SJSA1 (cell line): ENCODE data around the gene KLHDC10. TPM values are rescaled to one million over a fixed set of nuclear protein-coding genes. Genes with fewer than 3 reads are reported as not detected.
"Not testable (repeated sequence)": the region's sequence is repeated elsewhere in the genome, so short reads cannot be mapped to it uniquely, and the experiment has no call there.

Experiments used
- DNase-seq, 2 experiments: peaks; one replicate each; pipeline ENCODE4 v3.0.0-alpha.2; 2015 to 2020; ENCODE audit warnings: low spot score in 2 of 2, low read depth in 1 of 2
- H3K27ac ChIP-seq: fragments of 250-450 bp; sonication (Bioruptor Pico); 2 replicates; pipeline ENCODE4 v1.5.1; 2020; ENCODE audit warnings: mild to moderate bottlenecking, moderate library complexity
- H3K27me3 ChIP-seq: fragments of 250-450 bp; sonication (Bioruptor Pico); replicated peaks from 2 replicates; pipeline ENCODE4 v1.5.1; 2020; ENCODE audit warnings: mild to moderate bottlenecking, moderate library complexity
- H3K36me3 ChIP-seq: fragments of 250-450 bp; sonication (Bioruptor Pico); 2 replicates; pipeline ENCODE4 v1.5.1; 2020; ENCODE audit warnings: mild to moderate bottlenecking
- H3K4me1 ChIP-seq: fragments of 250-450 bp; sonication (Bioruptor Pico); replicated peaks from 2 replicates; pipeline ENCODE4 v1.6.1; 2021; ENCODE audit warnings: mild to moderate bottlenecking
- H3K4me3 ChIP-seq: fragments of 250-450 bp; sonication (Bioruptor Pico); 2 replicates; pipeline ENCODE4 v1.5.1; 2020; ENCODE audit warnings: mild to moderate bottlenecking
- H3K9me3 ChIP-seq: fragments of 250-450 bp; sonication (Bioruptor Pico); replicated peaks from 2 replicates; pipeline ENCODE4 v1.5.1; 2020; ENCODE audit warnings: mild to moderate bottlenecking
- total RNA-seq: library from RNA; depleted of rRNA; stranded (reverse); fragments of >200 nt; shearing (Covaris generic); gene quantifications from 2 replicates; pipeline ENCODE4 v1.2.3, GENCODE V29; 2014

KLHDC10 gene
- total RNA-seq, 1 experiment from 2014 or later: 23.0 TPM

DNA sequence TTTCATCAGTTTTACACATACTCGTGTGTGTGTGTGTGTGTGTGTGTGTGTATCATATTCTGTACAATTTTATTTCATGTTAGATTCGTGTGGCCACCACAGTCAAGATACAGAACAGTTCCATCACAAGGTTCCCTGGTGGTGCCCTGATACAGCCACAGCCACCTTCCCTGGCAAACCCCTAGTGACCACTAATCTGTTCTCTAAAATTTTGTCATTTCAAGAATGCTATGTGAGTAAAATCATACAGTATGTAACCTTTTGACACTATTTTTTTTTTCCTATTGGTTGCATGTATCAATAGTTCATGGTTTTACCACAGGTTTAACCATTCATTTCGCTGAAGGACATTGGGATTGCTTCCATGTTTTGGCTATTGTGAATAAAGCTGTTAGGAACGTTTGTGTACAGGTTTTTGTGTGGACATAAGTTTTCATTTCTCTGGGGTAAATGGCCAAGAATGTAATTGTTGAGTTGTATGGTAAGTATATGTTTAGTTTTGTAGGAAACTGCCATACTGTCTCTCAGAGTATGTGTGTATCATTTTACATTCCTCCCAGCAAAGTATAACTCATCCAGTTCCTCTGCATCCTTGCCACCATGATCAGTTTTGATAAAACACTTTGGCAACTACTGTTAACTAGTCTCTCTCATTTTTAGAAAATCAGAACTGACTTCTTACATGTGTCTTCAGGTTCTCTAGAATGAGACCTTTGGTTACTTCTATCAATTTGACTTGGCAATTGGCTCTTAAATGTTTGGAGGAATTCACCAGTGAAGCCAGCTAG lies 20.6 kb downstream of the KLHDC10 start:
- Histone ChIP-seq H3K27ac (no peak overlapping the region), H3K27me3 (no peaks in the 10 kb centered on the region), H3K36me3 (no peaks in the 10 kb centered on the region), H3K4me1 (peaks cover 8% of the 10 kb centered on the region), H3K9me3 (no peaks in the 10 kb centered on the region), H3K4me3 (no peak overlapping the region)
- no peak for DNase-seq

DNA sequence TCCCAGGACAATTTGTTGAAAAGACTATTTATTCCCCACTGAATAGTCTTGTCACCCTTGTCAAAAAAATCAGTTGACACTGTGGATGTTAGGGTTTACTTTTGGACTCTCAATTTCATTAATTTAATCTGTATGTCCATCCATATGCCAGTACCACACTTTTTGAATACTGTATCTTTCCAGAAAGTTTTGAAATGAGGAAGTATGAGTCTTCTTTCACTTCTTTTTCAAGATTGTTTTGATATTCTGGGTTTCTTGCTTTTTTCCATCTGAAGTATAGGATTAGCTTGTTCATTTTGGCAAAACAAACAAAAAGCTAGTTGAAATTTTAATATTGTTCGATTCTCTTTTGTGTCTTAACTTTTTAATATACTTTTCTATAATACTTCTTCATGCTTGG lies 21.7 kb downstream of the KLHDC10 start:
- no peak overlapping the region for H3K27ac ChIP-seq
- H3K4me1 ChIP-seq: peaks cover 8% of the 10 kb centered on the region
- H3K4me3 ChIP-seq: no peak overlapping the region
- no peaks in the 10 kb centered on the region for H3K9me3 ChIP-seq
- no peak for DNase-seq
- H3K36me3 ChIP-seq: no peaks in the 10 kb centered on the region
- no peaks in the 10 kb centered on the region for H3K27me3 ChIP-seq

DNA sequence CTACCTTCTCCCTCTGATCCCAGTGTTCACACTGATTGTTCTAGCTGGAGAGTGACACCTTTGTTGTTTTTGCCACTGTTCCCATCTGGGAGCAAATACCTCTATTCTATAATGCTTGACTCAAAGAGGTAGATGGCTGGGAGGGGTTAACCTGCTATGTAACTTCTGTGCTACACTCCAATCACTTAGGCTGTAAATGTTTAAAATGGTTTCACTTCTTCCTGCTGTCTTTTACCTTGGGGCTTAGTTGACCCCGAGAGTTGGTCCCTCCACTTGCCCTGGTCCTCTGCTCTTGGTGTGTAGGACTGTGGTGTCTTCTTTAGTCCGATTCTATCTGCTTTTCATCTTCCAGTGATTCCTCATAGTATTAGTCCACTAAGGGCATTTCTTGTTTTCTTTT lies 22.3 kb downstream of the KLHDC10 start:
- H3K36me3 ChIP-seq: no peaks in the 10 kb centered on the region
- DNase-seq: no peak
- no peaks in the 10 kb centered on the region for H3K27me3 ChIP-seq
- no peaks in the 10 kb centered on the region for H3K9me3 ChIP-seq
- H3K27ac ChIP-seq: no peak overlapping the region
- H3K4me3 ChIP-seq: no peak overlapping the region
- H3K4me1 ChIP-seq: peaks cover 8% of the 10 kb centered on the region

DNA sequence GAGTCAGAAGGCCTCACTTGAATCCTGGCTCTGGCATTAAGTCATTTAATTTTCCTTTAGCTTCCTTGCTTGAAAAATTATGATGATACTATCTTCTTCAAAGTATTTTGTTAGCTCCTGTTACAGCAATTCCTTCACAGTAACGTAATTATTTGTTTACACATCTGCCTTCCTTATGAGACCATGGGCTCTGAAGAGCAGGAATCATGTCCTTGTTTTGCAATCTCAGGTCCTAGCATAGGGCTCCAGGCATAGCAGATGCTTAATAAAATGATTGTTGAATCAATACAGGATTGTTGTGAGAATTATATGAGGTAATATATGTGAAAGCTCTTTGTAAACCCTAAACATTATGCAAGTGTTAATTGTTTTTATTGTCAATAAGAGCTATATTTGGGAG lies 25.5 kb downstream of the KLHDC10 start:
- Histone ChIP-seq H3K4me3 (no peak overlapping the region), H3K27me3 (no peaks in the 10 kb centered on the region), H3K27ac (no peak overlapping the region; the same call in 1 of the 2 replicates), H3K9me3 (no peaks in the 10 kb centered on the region), H3K4me1 (peaks cover 8% of the 10 kb centered on the region), H3K36me3 (no peaks in the 10 kb centered on the region)
- DNase-seq: peak in 1 of 2 experiments; percentile 9

DNA sequence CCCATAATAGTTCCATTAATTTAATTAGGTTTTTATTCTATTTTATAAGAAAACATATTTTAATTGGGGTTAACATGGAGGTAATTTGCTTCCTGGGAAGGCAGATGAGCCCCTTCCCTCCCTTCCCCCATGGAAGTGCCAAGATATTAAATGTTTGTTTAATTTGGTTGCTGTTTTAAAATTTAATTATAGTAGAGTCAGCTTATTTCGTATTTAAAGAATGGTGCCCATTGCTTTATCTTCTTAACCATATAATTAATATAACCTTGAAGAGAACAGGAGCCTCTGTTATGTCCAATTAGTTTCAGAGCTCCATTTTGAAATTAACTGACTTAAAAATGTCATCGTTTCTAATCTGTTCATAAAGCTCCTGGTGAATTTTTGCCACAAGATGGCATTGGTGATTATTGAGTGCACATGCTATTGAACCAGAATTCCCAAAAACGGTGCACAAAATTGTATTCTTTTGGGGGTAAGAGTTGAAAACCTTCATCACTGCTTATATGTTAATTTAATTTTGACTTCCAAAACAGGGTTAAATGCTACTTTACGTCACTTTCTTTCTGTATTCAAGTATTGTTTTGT lies 26.0 kb downstream of the KLHDC10 start:
- Histone ChIP-seq H3K27ac (no peak overlapping the region), H3K4me3 (no peak overlapping the region), H3K9me3 (no peaks in the 10 kb centered on the region), H3K4me1 (peaks cover 8% of the 10 kb centered on the region), H3K27me3 (no peaks in the 10 kb centered on the region), H3K36me3 (no peaks in the 10 kb centered on the region)
- DNase-seq: no peak

DNA sequence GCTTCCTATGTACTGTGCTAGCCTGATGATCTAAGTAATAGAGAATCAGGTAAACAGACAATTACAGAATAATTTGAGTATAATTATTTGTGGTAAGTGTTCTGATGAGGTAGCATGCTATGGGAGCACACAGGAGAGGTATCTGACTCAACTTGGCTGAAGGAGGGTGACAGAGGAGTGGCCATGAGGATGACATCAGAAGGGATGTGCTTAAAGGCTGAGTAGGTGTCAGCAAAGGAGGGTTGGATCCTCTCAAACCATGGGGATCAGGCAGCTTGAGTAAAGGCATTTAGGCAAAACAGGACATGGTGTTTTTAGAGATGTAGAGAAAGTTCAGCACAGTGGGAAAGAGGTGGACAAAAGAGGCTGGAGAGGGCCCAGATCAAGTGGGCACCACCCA lies 29.0 kb downstream of the KLHDC10 start:
- Histone ChIP-seq H3K9me3 (no peaks in the 10 kb centered on the region), H3K27me3 (no peaks in the 10 kb centered on the region), H3K27ac (no peak overlapping the region), H3K36me3 (no peaks in the 10 kb centered on the region), H3K4me3 (no peak overlapping the region), H3K4me1 (peaks cover 8% of the 10 kb centered on the region)
- no peak for DNase-seq

DNA sequence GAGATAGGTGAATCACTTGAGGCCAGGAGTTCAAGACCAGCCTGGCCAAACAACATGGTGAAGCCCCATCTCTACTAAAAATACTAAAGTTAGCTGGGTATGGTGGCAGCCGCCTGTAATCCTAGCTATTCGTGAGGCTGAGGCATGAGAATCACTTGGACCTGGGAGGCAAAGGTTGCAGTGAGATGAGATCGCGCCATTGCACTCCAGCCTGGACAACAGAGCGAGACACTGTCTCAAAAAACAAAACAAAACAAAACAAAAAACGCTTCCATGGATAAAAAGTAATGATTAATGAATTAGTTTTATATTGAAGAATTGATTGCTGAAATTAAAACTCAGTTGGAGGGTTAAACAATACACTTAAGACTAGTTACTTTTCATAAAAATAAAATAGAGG lies 32.3 kb downstream of the KLHDC10 start:
- H3K27me3 ChIP-seq: no peaks in the 10 kb centered on the region
- H3K4me1 ChIP-seq: no peaks in the 10 kb centered on the region
- DNase-seq: no peak
- no peak overlapping the region for H3K4me3 ChIP-seq
- no peaks in the 10 kb centered on the region for H3K36me3 ChIP-seq
- H3K27ac ChIP-seq: no peak overlapping the region
- H3K9me3 ChIP-seq: no peaks in the 10 kb centered on the region

DNA sequence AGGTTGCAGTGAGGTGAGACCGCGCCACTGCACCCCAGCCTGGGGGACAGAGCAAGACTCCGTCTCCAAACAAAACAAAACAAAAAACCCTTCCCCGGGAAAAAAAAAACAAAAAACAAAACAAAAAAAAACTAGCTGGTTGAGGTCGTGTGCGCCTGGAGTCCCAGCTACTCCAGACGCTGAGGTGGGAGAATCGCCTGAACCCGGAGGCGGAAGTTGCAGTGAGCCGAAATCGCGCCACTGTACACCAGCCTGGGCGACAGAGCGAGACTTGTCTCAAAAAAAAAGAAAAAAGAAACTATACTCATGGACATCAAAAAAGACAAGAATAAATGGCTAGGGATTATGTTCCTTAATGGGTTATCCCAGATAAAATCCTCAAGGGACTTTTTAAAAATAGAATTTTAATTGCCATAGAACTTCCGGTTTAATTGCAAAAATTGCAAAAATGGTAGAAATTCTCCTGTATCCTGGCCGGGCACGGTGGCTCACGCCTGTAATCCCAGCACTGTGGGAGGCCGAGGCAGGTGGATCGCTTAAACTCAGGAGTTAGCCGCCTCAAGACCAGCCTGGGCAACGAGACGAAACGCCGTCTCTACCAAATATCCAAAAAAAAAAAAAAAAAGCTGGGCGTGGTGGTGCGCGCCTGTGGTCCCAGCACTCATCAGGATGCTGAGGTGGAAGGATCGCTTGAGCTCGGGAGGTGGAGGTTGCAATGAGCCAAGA lies 37.8 kb downstream of the KLHDC10 start:
- Histone ChIP-seq H3K9me3 (no peaks in the 10 kb centered on the region), H3K4me3 (no peak overlapping the region), H3K4me1 (no peaks in the 10 kb centered on the region), H3K36me3 (no peaks in the 10 kb centered on the region), H3K27me3 (no peaks in the 10 kb centered on the region), H3K27ac (no peak overlapping the region)
- no peak for DNase-seq

DNA sequence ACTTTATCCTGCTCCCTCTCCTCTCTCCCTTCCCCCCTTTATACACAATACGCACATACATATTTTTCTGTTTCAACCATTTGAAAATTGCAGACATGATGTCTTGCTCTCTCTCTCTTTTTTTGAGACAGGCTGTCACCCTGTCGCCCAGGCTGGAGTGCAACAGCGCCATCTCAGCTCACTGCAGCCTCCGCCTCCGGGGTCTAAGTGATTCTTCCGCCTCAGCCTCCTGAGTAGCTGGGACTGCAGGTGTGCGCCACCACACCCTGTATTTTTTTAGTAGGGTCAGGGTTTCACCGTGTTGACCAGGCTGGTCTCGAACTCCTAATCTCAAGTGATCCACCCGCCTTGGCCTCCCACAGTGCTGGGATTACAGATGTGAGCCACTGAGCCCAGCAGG lies 38.5 kb downstream of the KLHDC10 start:
- no peaks in the 10 kb centered on the region for H3K4me1 ChIP-seq
- no peaks in the 10 kb centered on the region for H3K27me3 ChIP-seq
- no peaks in the 10 kb centered on the region for H3K9me3 ChIP-seq
- DNase-seq: no peak
- H3K27ac ChIP-seq: no peak overlapping the region
- H3K4me3 ChIP-seq: no peak overlapping the region
- H3K36me3 ChIP-seq: no peaks in the 10 kb centered on the region

DNA sequence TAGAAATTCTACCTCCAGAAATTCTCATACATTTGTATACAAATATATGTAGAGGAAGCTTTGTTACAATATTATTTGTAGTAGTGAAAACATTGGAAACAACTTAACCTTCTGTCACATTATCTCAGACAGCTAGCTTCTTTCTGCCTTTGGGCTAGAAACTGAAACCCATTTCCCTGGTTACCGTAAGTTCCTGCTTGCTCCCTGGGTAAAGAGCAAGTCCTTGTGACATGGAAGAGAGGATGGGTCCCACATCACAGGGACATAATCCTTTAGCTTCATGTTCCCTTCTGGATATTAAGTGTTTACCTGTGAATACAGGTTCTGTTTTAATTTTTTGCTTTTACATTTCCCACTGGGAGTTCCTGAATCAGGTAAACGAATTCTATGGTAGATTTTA lies 41.8 kb downstream of the KLHDC10 start:
- H3K27ac ChIP-seq: no peak overlapping the region
- H3K4me3 ChIP-seq: no peak overlapping the region
- H3K36me3 ChIP-seq: peaks cover 1% of the 10 kb centered on the region; the same call in 1 of the 2 replicates
- no peaks in the 10 kb centered on the region for H3K9me3 ChIP-seq
- DNase-seq: no peak
- no peaks in the 10 kb centered on the region for H3K27me3 ChIP-seq
- H3K4me1 ChIP-seq: no peaks in the 10 kb centered on the region

DNA sequence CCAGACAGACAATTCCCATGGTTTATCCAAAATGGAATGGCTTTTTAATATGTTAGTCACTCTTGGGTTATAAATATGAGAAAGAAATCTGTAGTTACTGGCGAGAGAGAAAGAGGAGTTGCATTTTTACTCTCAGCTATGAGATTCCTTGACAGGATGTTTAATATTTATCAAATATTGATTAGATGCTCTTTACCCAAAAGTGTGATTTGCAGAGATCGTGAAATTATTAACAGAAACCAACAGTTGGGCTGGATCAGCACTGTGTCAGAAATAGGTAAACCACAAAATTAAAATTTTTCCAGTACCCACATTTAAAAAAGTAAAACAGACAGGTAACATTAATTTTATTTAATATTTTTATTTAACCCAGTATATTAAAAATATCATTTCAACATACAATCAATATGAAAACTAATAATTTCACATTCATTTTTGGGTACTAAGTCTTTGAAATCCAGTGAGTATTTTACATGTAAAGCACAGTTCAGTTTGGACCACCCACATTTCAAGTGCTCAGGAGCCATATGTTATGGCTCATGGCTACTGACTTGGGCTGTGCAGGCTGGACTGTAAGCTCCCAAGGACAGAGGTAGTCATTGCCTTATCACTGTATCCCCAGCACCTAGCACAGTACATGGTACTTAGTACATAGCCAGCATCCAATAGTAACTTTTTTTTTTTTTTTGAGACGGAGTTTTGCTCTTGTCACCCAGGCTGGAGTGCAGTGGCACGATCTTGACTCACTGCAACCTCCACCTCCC lies 42.5 kb downstream of the KLHDC10 start:
- Histone ChIP-seq H3K36me3 (peaks cover 5% of the 10 kb centered on the region), H3K4me1 (no peaks in the 10 kb centered on the region), H3K27ac (no peak overlapping the region), H3K9me3 (no peaks in the 10 kb centered on the region), H3K4me3 (no peak overlapping the region), H3K27me3 (no peaks in the 10 kb centered on the region)
- no peak for DNase-seq

DNA sequence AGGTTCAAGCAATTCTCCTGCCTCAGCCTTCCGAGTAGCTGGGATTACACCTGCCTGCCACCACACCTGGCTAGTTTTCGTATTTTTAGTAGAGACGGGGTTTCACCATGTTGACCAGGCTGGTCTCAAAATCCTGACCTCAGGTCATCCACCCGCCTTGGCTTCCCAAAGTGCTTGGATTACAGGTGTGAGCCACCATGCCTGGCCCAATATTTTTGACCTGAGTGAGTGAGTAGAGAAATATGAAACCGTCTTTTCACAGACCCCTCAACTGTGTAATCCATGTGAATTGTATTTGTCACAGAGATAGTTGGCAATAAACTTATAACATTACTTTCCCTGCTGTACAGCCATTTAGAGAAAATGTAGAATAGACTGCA lies 43.1 kb downstream of the KLHDC10 start:
- not testable (repeated sequence) for H3K27me3 ChIP-seq, H3K27ac ChIP-seq, H3K4me1 ChIP-seq, H3K4me3 ChIP-seq, DNase-seq, H3K9me3 ChIP-seq, H3K36me3 ChIP-seq

DNA sequence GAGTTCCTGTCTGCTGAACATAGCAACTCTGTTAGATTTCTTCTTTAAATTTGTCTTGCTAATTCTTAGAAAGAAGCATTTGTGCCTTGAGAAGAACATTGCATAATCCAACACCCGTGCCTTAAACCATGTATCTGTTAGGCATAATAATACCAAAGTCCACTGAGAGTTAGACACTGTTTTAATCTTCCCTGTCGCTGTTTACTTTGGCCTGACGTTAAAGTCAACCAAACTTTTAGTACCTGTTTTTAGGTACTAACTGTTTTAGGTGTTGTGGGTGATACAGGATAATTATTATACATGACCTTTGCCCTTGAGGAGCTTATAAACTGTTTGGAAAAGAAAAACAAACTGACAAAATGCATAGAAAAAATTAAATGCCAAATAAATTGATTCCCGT lies 43.6 kb downstream of the KLHDC10 start:
- no peaks in the 10 kb centered on the region for H3K27me3 ChIP-seq
- H3K36me3 ChIP-seq: peaks cover 5% of the 10 kb centered on the region
- DNase-seq: no peak
- no peaks in the 10 kb centered on the region for H3K9me3 ChIP-seq
- H3K4me1 ChIP-seq: no peaks in the 10 kb centered on the region
- H3K27ac ChIP-seq: no peak overlapping the region
- H3K4me3 ChIP-seq: no peak overlapping the region

DNA sequence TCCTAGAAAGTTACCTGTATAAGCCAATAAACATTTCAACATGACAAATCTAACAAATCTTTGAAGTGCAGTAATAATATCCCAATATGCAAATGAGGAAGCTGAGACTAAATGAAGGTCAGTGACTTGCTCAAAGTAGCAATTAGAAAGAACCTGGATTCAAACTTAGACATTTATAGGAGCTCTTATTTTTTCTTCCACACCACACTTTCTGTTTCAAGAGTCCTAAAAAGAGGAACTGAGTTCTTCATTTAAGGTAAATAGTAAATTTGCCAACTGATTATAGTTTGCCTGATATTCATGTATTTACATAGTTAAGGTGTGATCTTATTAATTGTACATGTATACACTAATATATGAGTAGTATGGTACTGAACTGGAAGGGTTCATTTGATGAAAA lies 44.0 kb downstream of the KLHDC10 start:
- no peak overlapping the region for H3K4me3 ChIP-seq
- no peaks in the 10 kb centered on the region for H3K9me3 ChIP-seq
- no peak for DNase-seq
- H3K36me3 ChIP-seq: peaks cover 5% of the 10 kb centered on the region
- no peaks in the 10 kb centered on the region for H3K4me1 ChIP-seq
- no peak overlapping the region for H3K27ac ChIP-seq
- H3K27me3 ChIP-seq: no peaks in the 10 kb centered on the region
